NCI-H2029 treated with DMSO at 0.1 percent for 48 hours (cell line): Measurements from ENCODE around the gene CAPS.
A peak's percentile ranks its signal among the peaks of the same experiment; 100 is the strongest.

ENCODE experiments used
- DNase-seq: peaks from one replicate; lab custom pipeline; 2025; lab: John Stamatoyannopoulos, UW

The CAPS gene

DNA sequence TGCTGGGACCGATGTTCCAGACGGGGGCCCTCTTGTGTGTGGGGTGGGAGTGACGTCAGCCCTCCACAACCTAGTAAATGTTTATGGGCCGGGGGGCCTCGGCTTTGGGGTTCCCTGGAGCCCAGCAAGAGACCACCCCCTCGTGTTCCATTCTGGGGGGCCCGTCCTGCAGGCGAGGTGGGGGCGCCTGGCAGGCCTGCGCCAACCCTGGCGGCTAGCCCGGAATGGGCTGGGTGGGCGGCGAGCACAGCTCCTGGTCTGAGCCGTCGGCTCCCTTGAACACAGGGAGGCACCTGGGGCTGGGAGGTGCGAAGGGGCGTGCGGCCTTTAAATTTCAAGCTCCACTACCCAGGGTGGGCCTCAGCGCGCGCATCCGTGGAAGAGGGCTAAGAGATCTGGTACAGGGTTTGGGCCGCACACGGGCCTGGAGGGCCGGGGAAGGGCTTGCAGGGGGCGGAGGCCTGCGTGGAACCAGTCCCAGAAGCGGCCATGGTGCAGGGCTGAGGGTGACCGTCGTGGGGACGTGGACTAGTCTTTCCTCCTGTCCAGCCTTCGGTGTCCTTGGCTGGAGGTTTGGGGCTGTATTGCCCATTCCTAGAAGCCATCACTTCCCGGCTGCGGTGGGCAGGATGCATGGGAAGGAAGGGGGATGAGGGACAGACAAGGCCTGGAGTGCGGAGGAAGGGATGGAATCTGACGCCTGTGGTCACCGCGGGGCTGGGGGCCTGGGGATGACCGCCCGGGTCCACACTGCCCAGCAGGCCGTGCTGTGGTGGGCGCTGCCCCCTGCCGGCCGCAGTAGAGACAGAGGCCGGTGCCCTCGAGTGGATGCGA is 21.9 kb upstream of the CAPS start:
- DNase-seq = no peak

DNA sequence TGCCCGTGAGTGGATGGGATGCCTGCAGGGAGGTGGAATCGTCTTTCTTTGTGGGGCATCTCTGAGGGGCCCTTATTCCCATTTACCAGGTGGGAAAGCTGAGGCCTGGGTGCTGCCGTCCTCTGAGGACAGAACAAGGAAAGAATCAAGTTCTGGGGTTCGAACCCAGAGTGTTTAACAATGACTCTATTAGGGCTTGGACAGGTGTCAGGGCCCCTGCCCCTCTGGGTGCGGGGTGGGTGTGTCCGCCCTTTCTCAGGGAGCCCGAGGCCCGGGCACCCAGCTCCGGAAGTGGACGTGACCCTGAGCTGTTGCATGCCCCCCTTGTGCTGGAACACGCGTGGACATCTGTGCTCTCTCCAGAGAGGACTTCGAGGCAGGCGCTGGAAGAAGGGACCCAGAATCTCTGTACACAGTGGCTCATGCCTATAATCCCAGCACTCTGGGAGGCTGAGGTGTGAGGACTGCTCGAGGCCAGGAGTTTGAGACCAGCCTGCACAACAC is 21.2 kb upstream of the CAPS start:
- DNase-seq = no peak

DNA sequence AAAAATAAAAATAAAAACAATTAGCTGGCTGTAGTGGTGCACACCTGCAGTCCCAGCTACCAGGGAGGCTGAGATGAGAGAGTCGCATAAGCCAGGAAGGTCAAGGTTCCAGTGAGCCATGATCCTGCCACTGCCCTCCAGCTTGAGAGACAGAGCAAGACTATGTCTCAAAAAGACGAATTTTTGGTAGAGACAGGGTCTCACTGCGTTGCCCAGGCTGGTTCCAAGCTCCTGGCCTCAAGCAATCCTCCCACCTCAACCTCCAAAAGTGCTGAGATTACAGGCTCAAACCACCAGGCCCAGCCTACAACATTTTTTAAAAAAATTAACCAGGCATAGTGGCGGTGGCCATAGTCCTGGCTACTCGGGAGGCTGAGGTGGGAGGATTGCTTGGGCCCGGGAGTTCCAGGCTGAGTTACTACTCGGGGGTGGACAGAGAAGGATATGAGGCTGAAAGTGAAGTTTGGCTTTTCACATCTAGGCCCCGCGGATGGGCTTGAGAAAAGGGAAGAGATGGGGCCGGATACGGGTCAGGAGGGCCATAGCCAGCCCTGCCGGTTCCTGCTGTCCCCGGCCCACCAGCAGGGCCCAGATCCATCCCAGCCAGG is 20.7 kb upstream of the CAPS start:
- DNase-seq = no peak

DNA sequence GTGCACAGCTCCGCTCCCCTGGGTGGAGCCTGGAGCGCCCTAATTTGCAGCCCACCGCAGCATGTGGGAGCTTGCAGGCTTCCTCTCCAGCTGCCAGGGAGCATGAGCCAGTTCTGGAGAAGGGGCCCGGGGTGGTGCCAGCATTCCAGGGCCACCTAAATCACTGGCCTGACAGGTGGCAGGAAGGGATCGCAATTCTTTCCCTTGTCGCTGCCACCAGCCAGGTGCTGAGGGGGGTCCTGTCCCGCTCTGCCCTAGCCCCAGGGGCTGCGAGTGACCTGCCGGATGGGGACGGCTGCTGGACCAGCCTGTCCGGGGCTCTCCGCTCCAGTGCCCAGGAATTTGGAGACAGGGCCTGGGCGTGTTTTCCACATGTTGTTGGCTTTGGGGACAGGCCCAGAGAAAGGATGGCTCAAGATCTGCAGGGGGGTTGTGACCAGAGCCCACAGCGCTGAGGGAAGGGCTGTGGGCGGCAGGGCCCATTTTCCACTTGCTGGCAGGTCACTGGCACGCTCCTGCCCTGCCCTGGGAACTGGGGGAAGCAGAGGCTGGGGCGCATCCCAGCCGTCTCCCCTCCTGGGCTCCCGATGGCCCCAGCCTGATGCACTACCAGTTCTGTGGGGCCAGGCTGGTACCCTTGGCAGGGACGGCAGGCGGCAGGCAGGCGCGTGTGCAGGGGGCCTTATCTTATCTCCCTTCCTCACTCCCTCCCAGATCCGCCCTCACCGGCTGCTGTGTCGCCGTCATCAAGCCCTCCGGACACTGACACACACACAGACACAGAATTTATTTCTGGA is 19.9 kb upstream of the CAPS start:
- no peak for DNase-seq

DNA sequence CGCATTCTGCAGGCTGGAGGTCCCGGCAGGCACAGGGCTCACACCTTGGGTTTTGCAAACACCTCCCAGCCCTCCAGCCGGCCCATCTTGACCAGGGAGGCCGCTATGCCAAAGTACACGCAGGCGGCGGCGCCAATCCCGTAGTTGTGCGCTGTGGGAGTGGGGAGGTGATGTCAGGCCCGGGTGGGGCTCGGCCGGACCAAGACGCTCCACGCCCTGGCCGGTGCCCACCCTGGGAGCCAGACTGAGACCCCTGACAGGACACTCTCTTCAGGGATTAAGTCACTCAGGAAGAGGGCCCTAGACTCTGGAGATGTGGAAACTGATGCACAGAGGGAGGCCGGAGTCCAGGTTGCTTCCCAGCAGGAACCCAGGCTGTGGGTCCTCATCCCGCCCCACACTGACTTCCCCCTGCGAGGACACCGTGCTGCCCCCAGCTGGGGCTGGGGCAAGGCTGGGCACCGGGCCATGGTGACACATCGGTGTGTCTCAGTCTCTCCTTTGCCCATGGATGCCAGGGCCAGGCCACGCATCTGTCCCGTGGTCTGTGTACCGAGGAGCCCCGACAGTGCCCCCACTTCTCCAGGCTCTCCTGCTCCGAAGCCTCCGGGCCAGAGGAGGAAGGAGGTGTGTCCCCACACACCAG is 19.2 kb upstream of the CAPS start:
- DNase-seq = no peak

DNA sequence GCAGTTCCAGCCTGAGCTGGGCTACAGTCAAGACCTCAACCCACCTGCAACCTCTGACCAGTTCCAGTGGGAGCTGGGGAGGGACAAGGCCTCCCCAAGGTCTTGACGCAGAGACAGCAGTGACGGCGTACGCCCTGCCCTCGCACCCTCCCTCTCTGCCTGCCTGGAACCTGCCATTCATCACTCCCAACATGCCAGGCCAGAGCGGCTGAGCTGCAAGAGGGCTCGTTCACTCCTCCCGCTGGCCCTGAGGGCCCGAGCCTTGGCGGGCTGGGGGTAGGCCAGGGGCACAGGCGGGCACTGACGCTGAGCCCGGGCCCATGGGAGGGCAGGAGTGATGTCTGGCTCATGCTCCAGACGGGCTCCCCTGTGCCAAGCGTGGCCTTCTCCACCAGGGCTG is 18.6 kb upstream of the CAPS start:
- DNase-seq = no peak

DNA sequence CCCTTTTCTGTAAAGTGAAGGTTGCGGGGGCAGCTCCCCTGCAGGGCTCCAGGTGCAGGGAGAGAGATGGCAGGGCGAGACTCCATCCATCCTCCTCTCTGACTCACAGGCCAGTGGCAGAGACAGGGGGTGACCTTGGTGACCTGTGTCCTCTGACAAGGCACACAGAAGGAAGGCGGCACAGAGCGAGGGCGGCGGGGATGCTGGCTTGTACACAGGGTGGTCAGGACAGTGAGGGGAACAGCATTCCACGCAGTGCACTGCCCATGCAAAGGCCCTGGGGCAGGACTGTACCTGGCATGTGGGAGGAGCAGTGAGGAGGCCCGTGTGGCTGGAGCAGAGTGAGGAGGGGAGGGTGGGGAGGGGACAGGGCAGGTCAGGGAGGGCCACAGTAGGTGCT is 18.2 kb upstream of the CAPS start:
- DNase-seq = no peak

DNA sequence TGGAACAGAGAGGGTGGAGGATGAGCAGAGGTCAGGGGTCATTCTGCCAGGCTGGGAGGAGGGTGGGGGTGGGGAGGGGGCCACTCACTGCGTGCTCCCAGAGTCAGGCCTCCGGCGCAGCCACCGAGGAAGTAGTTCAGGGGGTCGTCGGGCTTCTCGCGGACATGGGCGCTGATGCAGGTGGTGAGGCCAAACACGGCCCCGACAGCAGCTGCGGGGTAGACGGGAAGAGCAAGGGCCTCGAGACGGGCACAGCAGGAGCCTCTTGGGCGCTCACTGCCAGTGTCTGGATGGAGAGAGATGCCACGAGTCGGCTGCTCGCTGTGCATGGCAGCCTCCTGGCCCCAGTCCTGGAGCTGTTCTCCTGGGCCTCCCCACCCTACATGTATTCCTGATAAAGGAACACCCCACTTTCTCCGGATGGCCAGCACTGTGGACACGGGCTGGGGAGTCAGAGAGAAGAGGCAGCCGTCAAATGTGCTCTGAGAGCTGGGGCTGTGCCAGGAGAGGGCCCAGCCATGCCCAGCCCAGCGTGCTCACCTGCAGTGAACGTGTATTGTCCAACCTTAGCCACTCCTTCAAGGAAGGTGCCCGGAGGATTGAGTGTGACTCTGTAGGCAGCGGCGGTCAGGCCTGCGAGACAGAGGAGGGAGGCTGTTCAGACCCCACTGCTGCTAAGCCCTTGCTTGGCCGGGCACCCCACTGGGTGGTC is 17.5 kb upstream of the CAPS start:
- no peak for DNase-seq

DNA sequence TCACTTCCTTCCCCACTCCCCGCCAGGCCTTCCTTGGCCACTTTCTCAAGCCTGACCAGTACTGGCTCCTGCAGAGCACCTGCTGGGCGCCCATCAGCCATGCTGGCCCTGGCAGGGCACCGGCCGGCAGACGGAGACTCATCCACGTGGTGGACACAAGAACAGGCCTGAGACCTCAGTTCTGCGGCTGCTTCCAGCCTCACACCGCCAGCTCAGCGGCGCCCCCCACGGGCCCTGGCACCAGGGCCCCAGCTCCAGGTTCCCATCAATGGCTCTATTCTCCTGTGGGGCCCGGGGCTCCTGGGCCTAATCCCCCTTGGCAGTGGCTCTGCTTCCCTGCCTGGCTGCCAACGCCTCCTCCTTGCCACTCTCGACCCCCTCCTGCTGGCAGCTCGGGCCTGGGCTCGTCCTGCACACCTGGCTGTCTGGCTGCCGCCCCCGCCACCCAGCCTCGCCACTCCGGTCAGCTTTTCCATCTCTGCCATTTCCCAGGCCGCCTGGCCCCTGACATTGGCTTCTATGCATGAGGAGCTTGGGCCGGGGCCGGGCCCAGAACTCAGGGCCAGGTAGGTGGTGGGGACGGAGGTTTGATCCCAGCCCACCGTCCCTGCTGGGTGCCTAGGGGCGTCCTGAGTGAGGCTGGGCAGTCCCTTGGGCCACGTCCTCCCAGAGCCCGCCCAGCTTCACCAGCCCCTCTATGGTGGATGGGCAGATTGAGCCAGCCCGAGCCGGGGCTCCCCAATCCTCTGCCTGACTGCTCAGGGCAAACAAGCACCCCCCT is 16.7 kb upstream of the CAPS start:
- DNase-seq = no peak

DNA sequence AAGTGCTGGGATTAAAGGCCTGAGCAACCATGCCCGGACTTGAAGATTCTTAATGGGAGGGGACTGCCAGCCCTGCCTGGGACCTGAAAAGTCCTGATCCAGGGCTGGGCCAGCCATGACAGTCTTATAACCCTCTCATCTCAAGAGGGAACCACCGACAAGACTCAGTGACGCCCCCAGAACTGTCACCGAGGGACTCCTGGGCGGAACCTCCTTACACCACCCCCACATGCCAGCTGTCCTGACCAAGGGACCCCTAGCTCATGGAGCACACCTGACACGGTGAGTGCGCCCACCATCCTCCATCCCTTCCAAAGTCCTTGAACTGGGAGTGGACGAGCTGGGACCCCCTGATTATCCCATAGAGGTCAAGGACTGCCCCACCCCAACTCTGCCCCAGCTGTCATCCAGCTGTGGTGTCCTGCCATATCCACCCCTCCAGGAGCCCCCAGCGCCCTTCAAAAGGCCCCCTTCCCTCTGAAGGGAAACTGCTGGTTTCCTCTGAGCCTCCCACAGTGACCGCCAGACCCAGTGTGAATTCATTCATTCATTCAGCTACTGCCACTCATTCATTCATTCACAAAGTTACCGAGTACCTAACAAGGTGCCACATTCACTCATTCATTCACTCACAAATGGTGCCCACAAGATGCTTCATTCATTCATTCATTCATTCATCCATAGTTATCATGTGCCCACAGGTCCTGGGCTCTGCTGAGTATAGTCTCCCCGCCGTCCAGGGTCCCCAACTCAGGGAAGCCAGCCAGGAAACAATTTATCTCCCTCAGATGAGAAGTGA is 14.1 kb upstream of the CAPS start:
- no peak for DNase-seq

DNA sequence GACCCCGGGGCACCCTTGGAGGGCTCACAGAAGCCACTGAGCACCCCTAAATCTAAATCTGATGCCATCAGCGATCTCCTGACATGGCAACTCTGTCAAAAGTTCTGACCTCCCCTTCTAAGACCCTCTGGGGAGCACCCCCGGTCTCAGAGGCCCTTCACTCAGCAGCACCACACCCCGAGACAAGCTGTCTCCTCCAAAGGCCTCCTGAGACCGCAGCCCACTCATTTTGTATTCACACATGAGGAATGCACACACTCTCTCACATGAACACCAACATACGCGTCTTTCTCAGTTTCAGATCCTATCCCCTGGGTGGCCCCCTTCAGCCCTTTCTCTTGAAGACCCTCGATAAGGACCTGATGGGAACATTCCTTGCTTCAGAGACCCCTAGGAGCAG is 13.1 kb upstream of the CAPS start:
- no peak for DNase-seq

DNA sequence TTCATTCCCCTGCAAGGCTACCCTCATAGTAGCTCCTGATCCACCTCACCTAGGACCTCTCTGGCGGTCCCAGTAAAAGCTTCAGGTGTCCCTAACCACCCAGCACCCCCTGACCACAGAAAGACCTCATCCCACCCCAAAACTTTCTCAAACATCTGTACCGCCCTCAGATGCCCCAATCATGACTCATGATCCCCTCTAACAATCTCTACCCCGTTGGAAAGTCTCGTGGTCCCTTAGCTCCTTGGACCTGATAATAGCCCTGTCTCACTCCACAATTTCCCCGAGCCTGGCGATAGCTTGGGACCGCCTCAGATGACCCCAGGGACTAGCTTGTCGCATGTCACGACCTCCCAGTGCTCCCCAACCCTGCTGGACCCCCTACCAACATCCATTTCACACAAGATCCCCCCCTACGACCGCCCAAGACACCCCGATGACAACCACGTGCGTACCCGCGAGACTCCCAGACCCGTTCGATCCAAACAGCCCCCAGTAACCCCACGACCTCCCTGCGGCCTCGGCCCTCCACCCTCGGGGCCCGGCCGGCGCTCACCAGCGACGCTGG is 10.9 kb upstream of the CAPS start:
- no peak for DNase-seq

DNA sequence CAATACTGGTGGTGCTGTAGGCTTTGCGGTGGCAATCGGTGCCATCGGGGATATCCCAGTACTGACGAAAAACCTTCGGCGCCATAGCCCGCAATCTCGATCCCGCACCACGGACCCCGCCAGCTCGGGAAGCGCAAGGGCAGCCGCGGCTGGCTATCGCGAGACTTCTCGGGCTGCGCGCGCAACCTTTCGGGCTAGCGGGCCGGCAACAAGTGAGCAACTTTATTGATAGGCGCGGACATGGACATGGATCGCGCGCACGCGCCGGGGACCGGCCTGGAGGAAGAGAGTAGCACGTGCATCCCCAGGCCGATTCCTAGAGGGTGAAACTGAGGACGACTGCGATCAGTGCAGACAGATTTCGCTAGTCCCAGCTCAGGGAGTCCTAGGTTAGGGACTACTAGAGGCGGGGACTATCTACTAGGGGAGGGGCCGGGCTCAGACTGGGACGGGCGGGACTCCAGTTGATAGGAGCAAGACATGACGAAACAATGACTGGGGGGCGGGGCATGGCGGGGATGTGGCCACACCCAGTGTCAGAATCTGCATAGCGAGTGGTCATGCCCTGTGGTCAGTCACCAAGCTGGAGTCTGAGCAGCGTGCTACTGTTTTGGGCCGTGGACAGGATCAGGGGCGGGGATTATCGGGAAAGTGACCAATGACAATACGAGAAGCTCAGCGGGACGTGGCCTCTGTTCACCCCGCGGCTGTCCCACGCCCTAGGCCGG is 10.3 kb upstream of the CAPS start, which contains the start of gene NDUFA11:
Gene NDUFA11, minus strand, starts transcription at position 167 of the 728 bp plus-strand sequence. Its CDS starts 82 bp downstream, at position 85.
- peak; percentile 98 for DNase-seq

DNA sequence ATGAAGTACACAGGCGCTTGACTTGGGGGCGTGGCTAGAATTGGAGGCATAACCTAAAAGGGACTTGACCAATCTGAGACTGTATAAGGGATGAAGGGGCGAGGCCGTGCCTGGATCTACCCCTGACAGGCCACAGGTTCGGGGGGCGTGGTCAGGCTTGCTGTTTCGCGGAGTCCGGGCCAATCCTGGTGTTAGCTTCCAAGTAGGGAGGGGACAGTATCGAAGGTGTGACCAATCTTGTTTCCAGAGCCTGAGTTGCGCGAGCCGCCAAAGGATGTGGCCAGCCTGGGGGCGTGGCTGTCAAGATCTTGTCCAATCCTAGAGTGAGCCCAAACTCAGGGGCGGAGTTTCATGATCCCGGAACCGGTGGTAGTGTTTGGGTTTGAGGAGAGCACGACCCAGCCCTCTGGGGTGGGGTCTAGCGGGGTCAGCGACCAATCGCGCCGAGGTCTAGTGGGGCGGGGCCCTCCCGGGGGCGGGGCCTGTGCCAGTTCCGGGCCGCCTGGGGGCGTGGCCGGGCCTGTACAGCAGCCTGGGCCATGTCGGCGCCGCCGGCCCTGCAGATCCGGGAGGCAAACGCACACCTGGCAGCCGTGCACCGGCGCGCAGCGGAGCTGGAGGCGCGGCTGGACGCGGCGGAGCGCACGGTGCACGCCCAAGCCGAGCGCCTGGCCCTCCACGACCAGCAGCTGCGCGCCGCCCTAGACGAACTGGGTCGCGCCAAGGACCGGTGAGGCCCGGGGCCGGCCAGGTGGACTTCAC is 9.5 kb upstream of the CAPS start, which contains the start of gene VMAC:
Gene VMAC, plus strand, starts transcription at position 521 of the 762 bp plus-strand sequence. Its CDS starts 19 bp downstream, at position 540.
- DNase-seq = peak; percentile 99

DNA sequence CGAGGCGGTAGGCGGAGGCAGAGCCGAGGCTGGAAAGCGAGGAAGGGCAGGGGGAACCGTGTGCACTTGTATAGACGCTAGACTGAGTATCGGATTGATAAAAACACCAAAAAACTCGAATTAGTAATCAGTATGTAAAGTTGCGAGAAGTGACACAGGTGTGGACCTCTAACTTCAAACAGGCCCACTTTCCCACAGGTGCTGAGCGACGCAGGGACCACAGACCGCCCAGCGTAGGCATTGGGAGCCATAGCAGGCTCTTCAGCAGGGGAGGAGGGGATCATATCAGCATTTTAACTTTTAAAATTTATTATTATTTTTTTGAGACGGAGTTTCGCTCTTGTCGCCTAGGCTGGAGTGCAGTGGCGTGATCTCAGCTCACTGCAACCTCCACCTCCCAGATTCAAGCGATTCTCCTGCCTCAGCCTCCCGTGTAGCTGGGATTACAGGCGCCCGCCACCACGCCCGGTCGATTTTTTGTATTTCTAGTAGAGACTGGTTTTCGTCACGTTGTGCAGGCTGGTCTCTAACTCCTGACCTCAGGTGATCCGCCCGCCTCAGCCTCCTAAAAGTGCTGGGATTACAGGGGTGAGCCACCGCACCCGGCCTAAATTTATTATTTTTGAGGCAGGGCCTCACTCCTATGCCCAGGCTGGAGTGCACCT is 8.8 kb upstream of the CAPS start:
- no peak for DNase-seq

DNA sequence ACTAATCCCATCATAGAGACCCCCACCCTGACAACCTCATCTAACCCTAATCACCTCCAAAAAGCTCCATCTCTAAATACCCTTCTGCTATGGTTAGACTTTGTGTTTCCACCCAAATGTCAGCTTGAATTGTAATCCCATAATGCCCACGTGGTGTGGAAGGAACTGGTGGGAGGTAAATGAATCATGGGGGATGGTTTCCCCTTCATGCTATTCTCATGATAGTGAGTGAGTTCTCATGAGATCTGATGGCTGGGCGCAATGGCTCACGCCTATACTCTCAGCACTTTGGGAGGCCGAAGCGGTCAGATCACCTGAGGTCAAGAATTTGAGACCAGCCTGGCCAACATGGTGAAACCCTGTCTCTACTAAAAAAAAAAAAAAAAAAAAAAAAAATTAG is 6.8 kb upstream of the CAPS start:
- DNase-seq = no peak

DNA sequence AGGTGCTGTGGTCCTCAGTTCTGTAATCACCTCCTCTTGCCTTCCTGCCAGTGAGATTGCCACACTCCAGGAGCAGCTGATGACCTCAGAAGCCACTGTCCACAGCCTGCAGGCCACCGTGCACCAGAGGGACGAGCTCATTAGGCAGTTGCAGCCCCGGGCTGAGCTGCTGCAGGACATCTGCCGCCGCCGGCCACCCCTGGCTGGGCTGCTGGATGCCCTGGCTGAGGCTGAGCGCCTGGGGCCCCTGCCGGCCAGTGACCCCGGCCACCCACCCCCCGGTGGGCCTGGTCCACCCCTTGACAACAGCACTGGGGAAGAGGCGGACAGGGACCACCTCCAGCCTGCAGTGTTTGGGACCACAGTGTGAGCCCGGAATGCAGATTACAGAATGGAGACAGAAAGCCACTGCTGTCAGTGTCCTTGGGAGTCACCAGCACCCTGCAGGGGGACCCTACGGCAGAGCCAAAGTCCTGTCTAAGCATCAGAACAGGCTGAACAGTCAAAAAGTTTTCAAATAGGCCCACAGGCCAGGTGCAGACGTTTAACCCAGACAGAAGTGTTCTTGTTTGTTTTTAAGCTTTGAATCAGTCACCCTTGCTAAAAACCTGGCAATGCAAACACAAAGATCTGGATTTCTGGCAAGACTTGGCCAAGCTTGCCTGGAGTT is 5.1 kb upstream of the CAPS start:
- DNase-seq = no peak
